SU-DHL-6 (cell line): ENCODE measurements around the gene TCEANC2.

ENCODE experiments used
- H2AFZ ChIP-seq: fragments of 200-600 bp; sonication (generic); 2 replicates; pipeline ENCODE4 v1.6.1; 2014; ENCODE audit warnings: low read depth, mild to moderate bottlenecking, moderate library complexity, mixed read lengths, antibody characterized with exemption, low read length; ENCODE audit not compliant: severe bottlenecking
- H3F3A ChIP-seq: fragments of 200-600 bp; shearing (Covaris generic); 2 replicates; pipeline ENCODE4 v1.6.0; 2016; ENCODE audit warnings: antibody characterized with exemption, mild to moderate bottlenecking; ENCODE audit not compliant: insufficient read depth
- H3K27ac ChIP-seq: fragments of 200-600 bp; sonication (generic); 2 replicates; pipeline ENCODE4 v1.5.1; 2016; ENCODE audit warnings: low read depth, mild to moderate bottlenecking, low read length, moderate library complexity, mixed read lengths
- H3K27me3 ChIP-seq: fragments of 200-600 bp; sonication (generic), shearing (Covaris generic); 2 replicates; pipeline ENCODE4 v1.6.0; 2014; ENCODE audit warnings: mild to moderate bottlenecking, low read length
- H3K36me3 ChIP-seq: fragments of 200-600 bp; sonication (generic); 2 replicates; pipeline ENCODE4 v1.6.1; 2014; ENCODE audit warnings: mild to moderate bottlenecking, low read length, mixed read lengths
- H3K4me2 ChIP-seq: fragments of 300-600, 200-600 bp; shearing (Covaris generic), sonication (generic); 2 replicates; pipeline ENCODE4 v1.6.0; 2014; ENCODE audit warnings: low read length, low read depth, mild to moderate bottlenecking; ENCODE audit not compliant: poor library complexity, severe bottlenecking
- H3K4me3 ChIP-seq: fragments of 200-600 bp; sonication (generic); 2 replicates; pipeline ENCODE4 v1.5.1; 2014; ENCODE audit warnings: antibody characterized with exemption, low read length, mild to moderate bottlenecking, mixed read lengths; ENCODE audit not compliant: insufficient read depth, poor library complexity, severe bottlenecking
- H3K79me2 ChIP-seq: fragments of 200-600 bp; sonication (generic); 2 replicates; pipeline ENCODE4 v1.6.1; 2014; ENCODE audit warnings: mild to moderate bottlenecking, low read length, moderate library complexity; ENCODE audit not compliant: insufficient read depth
- H3K9ac ChIP-seq: fragments of 200-600 bp; sonication (generic); 2 replicates; pipeline ENCODE4 v1.7.0; 2014; ENCODE audit warnings: mild to moderate bottlenecking, low read length
- H3K9me2 ChIP-seq: fragments of 200-600 bp; sonication (generic); replicated peaks from 2 replicates; pipeline ENCODE4 v1.6.1; 2014; ENCODE audit warnings: low read length; ENCODE audit not compliant: insufficient read depth
- H3K9me3 ChIP-seq: fragments of 200-600 bp; sonication (generic); 2 replicates; pipeline ENCODE4 v1.6.1; 2014; ENCODE audit warnings: low read length, mixed read lengths; ENCODE audit not compliant: insufficient read depth
- H4K20me1 ChIP-seq: fragments of 200-600 bp; sonication (generic); 2 replicates; pipeline ENCODE4 v1.6.1; 2014; ENCODE audit warnings: low read depth, mild to moderate bottlenecking, antibody characterized with exemption, low read length, moderate library complexity, mixed read lengths
- EZH2phosphoT487 ChIP-seq: fragments of 200-600 bp; sonication (generic), shearing (Covaris generic); conservative IDR thresholded peaks from 2 replicates; pipeline ENCODE4 v1.6.1; 2018; ENCODE audit warnings: mild to moderate bottlenecking, antibody characterized with exemption, low read length, moderate library complexity, mixed read lengths
- TF ChIP-seq, protein P1 (sequence below): fragments of 200-600 bp; sonication (generic); IDR thresholded peaks from one replicate; pipeline ENCODE4 v1.5.1; 2017; ENCODE audit warnings: antibody characterized with exemption, mild to moderate bottlenecking, low read length, moderate library complexity; ENCODE audit not compliant: insufficient read depth, poor library complexity, severe bottlenecking

The TCEANC2 gene

DNA sequence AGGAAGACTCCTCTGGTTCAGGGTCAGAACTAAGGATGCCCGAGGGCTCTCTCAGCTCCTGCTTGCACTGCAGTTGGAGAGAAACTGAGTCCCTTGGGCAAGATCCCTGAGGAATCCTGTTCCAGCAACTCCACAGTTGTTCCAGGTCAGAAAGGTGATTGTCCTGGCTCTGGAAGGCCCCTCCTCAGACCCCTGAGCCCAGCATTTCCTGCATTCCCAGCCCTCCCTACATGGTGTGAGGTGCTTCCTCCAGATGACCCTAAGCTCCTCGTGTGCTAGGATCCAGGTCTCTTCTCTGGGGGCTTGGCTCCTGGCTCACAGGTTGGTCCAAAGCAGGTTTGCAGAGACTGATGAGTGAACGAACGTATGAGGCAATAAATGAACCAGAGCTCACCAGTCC, 46.9 kb upstream of the TCEANC2 start:
- TF ChIP-seq EZH2phosphoT487 = no peak
- TF ChIP-seq, protein P1, sequence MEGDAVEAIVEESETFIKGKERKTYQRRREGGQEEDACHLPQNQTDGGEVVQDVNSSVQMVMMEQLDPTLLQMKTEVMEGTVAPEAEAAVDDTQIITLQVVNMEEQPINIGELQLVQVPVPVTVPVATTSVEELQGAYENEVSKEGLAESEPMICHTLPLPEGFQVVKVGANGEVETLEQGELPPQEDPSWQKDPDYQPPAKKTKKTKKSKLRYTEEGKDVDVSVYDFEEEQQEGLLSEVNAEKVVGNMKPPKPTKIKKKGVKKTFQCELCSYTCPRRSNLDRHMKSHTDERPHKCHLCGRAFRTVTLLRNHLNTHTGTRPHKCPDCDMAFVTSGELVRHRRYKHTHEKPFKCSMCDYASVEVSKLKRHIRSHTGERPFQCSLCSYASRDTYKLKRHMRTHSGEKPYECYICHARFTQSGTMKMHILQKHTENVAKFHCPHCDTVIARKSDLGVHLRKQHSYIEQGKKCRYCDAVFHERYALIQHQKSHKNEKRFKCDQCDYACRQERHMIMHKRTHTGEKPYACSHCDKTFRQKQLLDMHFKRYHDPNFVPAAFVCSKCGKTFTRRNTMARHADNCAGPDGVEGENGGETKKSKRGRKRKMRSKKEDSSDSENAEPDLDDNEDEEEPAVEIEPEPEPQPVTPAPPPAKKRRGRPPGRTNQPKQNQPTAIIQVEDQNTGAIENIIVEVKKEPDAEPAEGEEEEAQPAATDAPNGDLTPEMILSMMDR = no peak
- no peak overlapping the region for H3K9ac ChIP-seq
- H4K20me1 ChIP-seq = no peaks in the 10 kb centered on the region
- H3F3A ChIP-seq = no peaks in the 10 kb centered on the region
- H3K27ac ChIP-seq = no peak overlapping the region
- H3K4me3 ChIP-seq = no peak overlapping the region
- H3K9me2 ChIP-seq = no peaks in the 10 kb centered on the region
- H3K4me2 ChIP-seq = no peak overlapping the region
- H3K9me3 ChIP-seq = no peaks in the 10 kb centered on the region
- no peak overlapping the region for H2AFZ ChIP-seq
- H3K79me2 ChIP-seq = no peaks in the 10 kb centered on the region
- no peaks in the 10 kb centered on the region for H3K36me3 ChIP-seq
- H3K27me3 ChIP-seq = no peaks in the 10 kb centered on the region

DNA sequence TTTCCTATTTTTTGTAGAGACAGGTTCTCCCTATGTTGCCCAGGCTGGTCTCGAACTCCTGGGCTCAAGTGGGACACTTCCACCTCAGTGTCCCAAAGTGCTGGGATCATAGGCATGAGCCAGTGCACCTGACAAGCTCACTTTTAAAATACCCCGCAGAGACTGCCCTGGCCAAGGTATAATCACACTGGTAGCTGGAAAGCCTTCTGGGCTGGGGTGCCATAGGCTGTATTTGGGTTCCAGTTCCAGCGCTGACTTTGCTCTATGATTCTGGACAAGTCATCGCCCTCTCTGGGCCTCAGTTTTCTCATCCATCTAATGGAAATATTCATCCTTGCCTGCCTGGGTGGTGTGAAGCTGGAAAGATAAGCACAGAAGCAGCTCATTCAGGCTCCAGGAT, 45.8 kb upstream of the TCEANC2 start:
- Histone ChIP-seq H2AFZ (no peak overlapping the region), H3K36me3 (no peaks in the 10 kb centered on the region), H3K79me2 (no peaks in the 10 kb centered on the region), H3K27me3 (no peaks in the 10 kb centered on the region), H3K4me2 (no peak overlapping the region), H4K20me1 (no peaks in the 10 kb centered on the region), H3K4me3 (no peak overlapping the region), H3K9me2 (no peaks in the 10 kb centered on the region), H3K9me3 (no peaks in the 10 kb centered on the region), H3K27ac (no peak overlapping the region), H3F3A (no peaks in the 10 kb centered on the region), H3K9ac (no peak overlapping the region)
- TF ChIP-seq, protein P1 = no peak
- TF ChIP-seq EZH2phosphoT487 = no peak

DNA sequence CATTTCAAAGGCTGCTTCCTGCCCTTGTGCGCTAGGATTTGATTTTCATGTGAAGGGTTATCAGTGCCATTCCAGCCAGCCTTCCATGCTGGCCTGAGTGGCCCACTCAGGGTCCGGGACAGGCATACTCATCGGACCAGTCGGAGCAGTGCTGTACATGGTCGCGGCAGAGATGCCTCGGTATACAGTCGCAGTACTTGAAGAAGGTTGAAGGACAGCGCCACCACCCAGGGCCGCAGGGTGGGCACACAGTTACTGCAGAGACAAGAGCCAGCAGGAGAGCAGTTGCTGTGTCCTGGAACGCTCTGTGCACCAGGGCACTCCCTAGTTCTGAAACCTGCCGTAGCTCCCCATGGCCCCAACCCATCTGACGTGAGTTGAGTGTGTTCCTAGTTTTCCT, 44.5 kb upstream of the TCEANC2 start:
- Histone ChIP-seq H3K9me3 (no peaks in the 10 kb centered on the region), H3K4me3 (no peak overlapping the region), H3K4me2 (no peak overlapping the region), H3K79me2 (no peaks in the 10 kb centered on the region), H3K9me2 (no peaks in the 10 kb centered on the region), H3K27ac (no peak overlapping the region), H3K9ac (no peak overlapping the region), H3K27me3 (no peaks in the 10 kb centered on the region), H3K36me3 (no peaks in the 10 kb centered on the region), H3F3A (no peaks in the 10 kb centered on the region), H2AFZ (no peak overlapping the region), H4K20me1 (no peaks in the 10 kb centered on the region)
- TF ChIP-seq EZH2phosphoT487 = no peak
- TF ChIP-seq, protein P1 = no peak
